CD4-positive, CD25-positive, alpha-beta regulatory T cell (primary cell): ENCODE data around the gene JMJD1C. TPM values are rescaled to one million over a fixed set of nuclear protein-coding genes. Genes with fewer than 3 reads are reported as not detected.

Source experiments
- ATAC-seq, 2 donors: fragments of 150-1000 bp; cut with Tn5 transposase; one replicate each; pipeline ENCODE4 v1.10.0; 2021; ENCODE audit warnings: low read depth in 2 of 2, moderate number of reproducible peaks in 2 of 2, moderate library complexity in 1 of 2
- DNase-seq, 3 donors: peaks; one replicate each; pipeline versions ENCODE4 v3.0.0 to v3.0.0-alpha.2; 2012 to 2022; ENCODE audit warnings: mixed read lengths in 1 of 3
- H3K27ac ChIP-seq: one replicate; pipeline ENCODE4 v1.7.0; 2013; ENCODE audit warnings: mild to moderate bottlenecking, low read length; ENCODE audit not compliant: insufficient read depth, poor library complexity, severe bottlenecking
- H3K27me3 ChIP-seq: one replicate; pipeline ENCODE4 v1.7.0; 2013; ENCODE audit warnings: low read length; ENCODE audit not compliant: control insufficient read depth, insufficient read depth
- H3K36me3 ChIP-seq: one replicate; pipeline ENCODE4 v1.7.0; 2013; ENCODE audit warnings: mild to moderate bottlenecking, low read length, moderate library complexity; ENCODE audit not compliant: control insufficient read depth, insufficient read depth
- H3K4me1 ChIP-seq: 2 replicates; pipeline ENCODE4 v1.7.0; 2013; ENCODE audit warnings: mild to moderate bottlenecking, low read length; ENCODE audit not compliant: insufficient read depth, control insufficient read depth, poor library complexity, severe bottlenecking
- H3K4me3 ChIP-seq: one replicate; pipeline ENCODE4 v1.7.0; 2013; ENCODE audit warnings: low read depth, mild to moderate bottlenecking, low read length, moderate library complexity
- H3K9me3 ChIP-seq, 2 experiments: 1 replicate in 1 of 2; 2 replicates in 1 of 2; pipeline ENCODE4 v1.7.0; 2013; ENCODE audit warnings: low read length in 2 of 2, mild to moderate bottlenecking in 1 of 2, moderate library complexity in 1 of 2; ENCODE audit not compliant: control insufficient read depth in 2 of 2
- H3K27ac Mint-ChIP-seq, 3 donors: one replicate each; pipeline ENCODE4 v1.8.0; 2020 to 2022; ENCODE audit warnings: mild to moderate bottlenecking in 3 of 3, mixed read lengths in 3 of 3, moderate library complexity in 2 of 3
- H3K27me3 Mint-ChIP-seq: one replicate; pipeline ENCODE4 v1.8.0; 2022; ENCODE audit warnings: mild to moderate bottlenecking, mixed read lengths
- H3K36me3 Mint-ChIP-seq: one replicate; pipeline ENCODE4 v1.8.0; 2020; ENCODE audit warnings: mixed read lengths
- H3K4me1 Mint-ChIP-seq, 4 donors: one replicate each; pipeline ENCODE4 v1.8.0; 2020 to 2022; ENCODE audit warnings: mixed read lengths in 4 of 4, mild to moderate bottlenecking in 1 of 4
- H3K4me3 Mint-ChIP-seq, 4 donors: one replicate each; pipeline ENCODE4 v1.8.0; 2020 to 2022; ENCODE audit warnings: mild to moderate bottlenecking in 4 of 4, mixed read lengths in 4 of 4, moderate library complexity in 3 of 4
- H3K9me3 Mint-ChIP-seq, 7 donors: one replicate each; pipeline ENCODE4 v1.8.0; 2020 to 2022; ENCODE audit warnings: mixed read lengths in 7 of 7, mild to moderate bottlenecking in 3 of 7, moderate library complexity in 2 of 7
- polyA plus RNA-seq, 4 donors: library from polyadenylated mRNA; unstranded; fragments of 300-500 nt; fragmentation: Illumina TruSeq; gene quantifications; one replicate each; pipeline ENCODE4 v1.2.3, GENCODE V29; 2021
- total RNA-seq: library from RNA; stranded (reverse); gene quantifications from one replicate; pipeline ENCODE4 v1.2.3, GENCODE V29; 2022

The JMJD1C gene
- total and polyA plus RNA-seq, 5 donors from 2014 or later: 35.5 to 222 (median 46.4) TPM

DNA sequence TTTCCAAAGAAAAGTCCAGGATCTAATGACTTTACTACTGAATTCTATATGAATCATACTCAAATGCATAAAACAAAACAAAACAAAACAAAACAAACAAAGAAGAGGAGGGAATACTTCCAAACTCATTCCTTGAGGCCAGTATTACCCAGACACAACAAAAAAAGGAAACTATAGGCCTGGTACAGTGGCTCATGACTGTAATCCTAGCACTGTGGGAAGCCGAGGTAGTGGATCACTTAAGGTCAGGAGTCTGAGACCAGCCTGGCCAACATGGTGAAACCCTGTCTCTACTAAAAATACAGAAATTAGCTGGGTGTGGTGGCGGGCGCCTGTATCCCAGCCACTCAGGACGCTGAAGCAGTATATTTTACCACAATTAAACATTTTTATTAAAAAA, 218.0 kb downstream of the JMJD1C start:
- ATAC-seq (no peak), DNase-seq (no peak)
- H3K9me3 ChIP-seq: no peaks in the 10 kb centered on the region
- Mint-ChIP-seq H3K4me1 (peaks cover 49 to 68% (median 53%) of the 10 kb centered on the region in 4 donors), H3K27me3 (no peaks in the 10 kb centered on the region), H3K4me3 (no peak overlapping the region), H3K36me3 (peaks cover 19% of the 10 kb centered on the region), H3K9me3 (peaks cover 0 to 9% (median 3%) of the 10 kb centered on the region in 7 donors), H3K27ac (peak overlapping the region in 1 of 3 donors; percentile 86)
- H3K36me3 ChIP-seq: peaks cover 2% of the 10 kb centered on the region
- peaks cover 24% of the 10 kb centered on the region for H3K4me1 ChIP-seq
- H3K27ac ChIP-seq: no peak overlapping the region
- H3K4me3 ChIP-seq: no peak overlapping the region
- H3K27me3 ChIP-seq: no peaks in the 10 kb centered on the region

- Histone ChIP-seq H3K36me3 (peaks cover 2% of the 10 kb centered on the region), H3K4me3 (no peak overlapping the region), H3K4me1 (peaks cover 34% of the 10 kb centered on the region), H3K27ac (no peak overlapping the region), H3K27me3 (no peaks in the 10 kb centered on the region), H3K9me3 (no peaks in the 10 kb centered on the region)
- DNase-seq: no peak
- peaks cover 49 to 67% (median 51%) of the 10 kb centered on the region in 4 donors for H3K4me1 Mint-ChIP-seq
- peaks cover 0 to 9% (median 3%) of the 10 kb centered on the region in 7 donors for H3K9me3 Mint-ChIP-seq
- H3K27ac Mint-ChIP-seq: peak overlapping the region in 1 of 3 donors; percentile 78
- H3K27me3 Mint-ChIP-seq: no peaks in the 10 kb centered on the region
- no peak for ATAC-seq
- H3K36me3 Mint-ChIP-seq: peaks cover 19% of the 10 kb centered on the region
- peak overlapping the region in 1 of 4 donors; percentile 13 for H3K4me3 Mint-ChIP-seq
Observed at GRCh38 chr10:63246356-63246755, 219.4 kb downstream of the JMJD1C start.

GRCh38 chr10:63241841-63242281, 223.9 kb downstream of the JMJD1C start:
- Histone ChIP-seq H3K27ac (peak overlapping the region; percentile 71), H3K4me3 (peak overlapping the region; percentile 81), H3K27me3 (no peaks in the 10 kb centered on the region), H3K4me1 (peaks cover 58% of the 10 kb centered on the region), H3K9me3 (no peaks in the 10 kb centered on the region), H3K36me3 (peaks cover 2% of the 10 kb centered on the region)
- Mint-ChIP-seq H3K27me3 (no peaks in the 10 kb centered on the region), H3K27ac (peak overlapping the region; percentile 64 to 76 (median 70)), H3K9me3 (peaks cover 0 to 9% (median 2%) of the 10 kb centered on the region in 7 donors), H3K4me3 (peak overlapping the region; percentile 56 to 73 (median 62)), H3K4me1 (peaks cover 58 to 79% (median 69%) of the 10 kb centered on the region in 4 donors), H3K36me3 (peaks cover 22% of the 10 kb centered on the region)
- DNase-seq (peak in 1 of 3 donors; percentile 27), ATAC-seq (no peak)

GRCh38 chr10:63240807-63241206, 225.0 kb downstream of the JMJD1C start:
- Histone ChIP-seq H3K27ac (peak overlapping the region; percentile 71), H3K4me3 (peak overlapping the region; percentile 81), H3K36me3 (peaks cover under 1% of the 10 kb centered on the region), H3K4me1 (peaks cover 67% of the 10 kb centered on the region), H3K9me3 (no peaks in the 10 kb centered on the region), H3K27me3 (no peaks in the 10 kb centered on the region)
- Mint-ChIP-seq H3K4me3 (peak overlapping the region; percentile 10 to 66 (median 48)), H3K36me3 (peaks cover 17% of the 10 kb centered on the region), H3K27ac (peak overlapping the region; percentile 47 to 94 (median 71)), H3K27me3 (no peaks in the 10 kb centered on the region), H3K9me3 (peaks cover 0 to 6% (median 2%) of the 10 kb centered on the region in 7 donors), H3K4me1 (peaks cover 56 to 77% (median 70%) of the 10 kb centered on the region in 4 donors)
- DNase-seq (no peak), ATAC-seq (no peak)

DNA sequence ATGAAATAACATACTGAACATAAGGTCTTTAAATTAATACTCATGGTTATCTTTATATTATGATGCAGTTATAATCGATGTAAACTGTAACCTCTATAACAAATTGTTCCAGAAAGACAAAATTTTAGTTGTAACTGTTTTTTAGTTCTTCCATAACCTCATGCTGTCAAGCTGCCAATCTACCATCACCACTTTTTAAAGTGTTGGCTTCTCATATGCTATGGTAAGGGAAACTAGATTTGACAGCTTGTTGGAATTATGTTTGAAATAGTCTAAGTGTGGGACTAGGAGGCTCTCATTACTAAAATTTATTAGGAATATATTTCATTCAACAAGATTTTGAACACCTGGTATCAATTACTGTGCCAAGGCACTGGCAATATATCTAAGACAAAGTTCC, 227.3 kb downstream of the JMJD1C start:
- Histone ChIP-seq H3K27ac (no peak overlapping the region), H3K27me3 (no peaks in the 10 kb centered on the region), H3K4me3 (no peak overlapping the region), H3K36me3 (no peaks in the 10 kb centered on the region), H3K9me3 (no peaks in the 10 kb centered on the region), H3K4me1 (peaks cover 53% of the 10 kb centered on the region)
- ATAC-seq: no peak
- H3K27me3 Mint-ChIP-seq: no peaks in the 10 kb centered on the region
- peaks cover 40 to 72% (median 55%) of the 10 kb centered on the region in 4 donors for H3K4me1 Mint-ChIP-seq
- peaks cover 12% of the 10 kb centered on the region for H3K36me3 Mint-ChIP-seq
- no peak for DNase-seq
- peak overlapping the region in 1 of 3 donors; percentile 64 for H3K27ac Mint-ChIP-seq
- H3K4me3 Mint-ChIP-seq: peak overlapping the region in 1 of 4 donors; percentile 74
- no peaks in the 10 kb centered on the region for H3K9me3 Mint-ChIP-seq

GRCh38 chr10:63237396-63237795, 228.4 kb downstream of the JMJD1C start:
- H3K9me3 Mint-ChIP-seq: no peaks in the 10 kb centered on the region
- Histone ChIP-seq H3K4me1 (peaks cover 43% of the 10 kb centered on the region), H3K27ac (no peak overlapping the region), H3K36me3 (no peaks in the 10 kb centered on the region), H3K9me3 (no peaks in the 10 kb centered on the region), H3K27me3 (no peaks in the 10 kb centered on the region), H3K4me3 (no peak overlapping the region)
- ATAC-seq: no peak
- H3K27ac Mint-ChIP-seq: peak overlapping the region in 2 of 3 donors; percentile 32 to 52
- peaks cover 43 to 71% (median 55%) of the 10 kb centered on the region in 4 donors for H3K4me1 Mint-ChIP-seq
- H3K36me3 Mint-ChIP-seq: peaks cover 12% of the 10 kb centered on the region
- H3K4me3 Mint-ChIP-seq: no peak overlapping the region
- DNase-seq: no peak
- H3K27me3 Mint-ChIP-seq: no peaks in the 10 kb centered on the region

DNA sequence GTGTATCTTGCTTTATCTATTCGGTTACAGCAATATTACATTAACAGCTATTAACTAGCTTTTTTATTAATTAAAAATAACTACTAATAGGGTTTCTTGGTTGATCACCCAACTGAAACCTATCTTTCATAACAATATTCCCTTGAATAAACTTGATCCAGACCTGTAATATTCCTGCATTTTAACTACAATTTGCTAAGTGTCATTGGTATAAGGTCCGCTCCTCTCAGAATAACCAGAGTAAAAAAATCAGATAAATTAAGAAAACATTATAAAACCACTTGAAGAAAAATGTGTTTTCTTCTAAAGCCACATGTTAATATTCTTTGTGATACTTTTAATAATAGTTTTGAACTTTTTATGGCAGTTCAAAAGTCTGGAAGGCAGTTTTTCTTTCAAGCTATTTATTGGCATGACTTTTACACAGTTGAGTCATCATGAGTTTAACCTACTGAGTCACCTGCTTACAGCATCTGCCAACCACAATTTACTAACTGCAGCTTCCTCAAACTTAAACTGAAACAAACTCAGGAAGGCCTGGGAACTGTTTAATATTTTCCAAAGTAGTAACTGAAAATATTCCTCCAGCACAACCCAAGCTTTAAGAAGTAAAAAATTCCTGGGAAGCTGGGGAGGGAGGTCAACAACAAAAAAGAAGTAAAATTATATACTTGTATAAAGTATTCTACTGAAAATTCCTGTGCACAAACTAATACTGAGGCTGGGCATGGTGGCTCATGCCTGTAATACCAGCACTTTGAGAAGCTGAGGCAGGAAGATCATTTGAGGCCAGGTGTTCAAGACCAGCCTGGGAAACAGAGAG, 229.5 kb downstream of the JMJD1C start:
- peaks cover 12% of the 10 kb centered on the region for H3K36me3 Mint-ChIP-seq
- H3K4me3 Mint-ChIP-seq: peak overlapping the region in 2 of 4 donors; percentile 10 to 23
- H3K4me1 ChIP-seq: peaks cover 32% of the 10 kb centered on the region
- peaks cover 40 to 67% (median 52%) of the 10 kb centered on the region in 4 donors for H3K4me1 Mint-ChIP-seq
- peak overlapping the region; percentile 10 for H3K4me3 ChIP-seq
- H3K27me3 ChIP-seq: no peaks in the 10 kb centered on the region
- no peaks in the 10 kb centered on the region for H3K36me3 ChIP-seq
- DNase-seq: peak in 1 of 3 donors; percentile 67
- no peak overlapping the region for H3K27ac Mint-ChIP-seq
- no peaks in the 10 kb centered on the region for H3K9me3 Mint-ChIP-seq
- H3K27ac ChIP-seq: peak overlapping the region; percentile 45
- no peaks in the 10 kb centered on the region for H3K9me3 ChIP-seq
- peak; percentile 83 to 91 for ATAC-seq
- no peaks in the 10 kb centered on the region for H3K27me3 Mint-ChIP-seq
